SK-N-SH treated with all-trans-retinoic acid at 6 μM for 48 hours (cell line): ENCODE measurements around the gene DNAH2.

ENCODE experiments used
- ATAC-seq: fragments of 200-7000 bp; cut with Tn5 transposase; 3 replicates; pipeline ENCODE4 v1.9.1; 2020; ENCODE audit warnings: mild to moderate bottlenecking, moderate library complexity
- BACH2 ChIP-seq: fragments of 250-450 bp; sonication (Bioruptor Pico); IDR thresholded peaks from 2 replicates; pipeline ENCODE4 v1.9.0; 2021; ENCODE audit warnings: mild to moderate bottlenecking, borderline replicate concordance
- CSDC2 ChIP-seq: fragments of 250-450 bp; sonication (Bioruptor Pico); IDR thresholded peaks from 2 replicates; pipeline ENCODE4 v1.5.0; 2020; ENCODE audit warnings: mild to moderate bottlenecking, moderate library complexity
- CSRNP3 ChIP-seq: fragments of 250-450 bp; sonication (Bioruptor Pico); IDR thresholded peaks from 2 replicates; pipeline ENCODE4 v1.5.1; 2021; ENCODE audit warnings: mild to moderate bottlenecking, moderate library complexity
- ESRRG ChIP-seq: fragments of 250-450 bp; sonication (Bioruptor Pico); IDR thresholded peaks from 2 replicates; pipeline ENCODE4 v1.6.1; 2021; ENCODE audit warnings: mild to moderate bottlenecking
- GLIS3 ChIP-seq: fragments of 250-450 bp; sonication (Bioruptor Pico); IDR thresholded peaks from 2 replicates; pipeline ENCODE4 v1.5.0; 2020; ENCODE audit warnings: mild to moderate bottlenecking, moderate library complexity
- ISL1 ChIP-seq: fragments of 250-450 bp; sonication (Bioruptor Pico); IDR thresholded peaks from 2 replicates; pipeline ENCODE4 v2.1.2; 2022; ENCODE audit warnings: mild to moderate bottlenecking, moderate library complexity
- OSR1 ChIP-seq: fragments of 250-450 bp; sonication (Bioruptor Pico); IDR thresholded peaks from 2 replicates; pipeline ENCODE4 v1.8.0; 2022; ENCODE audit warnings: moderate library complexity, mild to moderate bottlenecking, inconsistent platforms
- POU6F1 ChIP-seq: fragments of 250-450 bp; sonication (Bioruptor Pico); IDR thresholded peaks from 2 replicates; pipeline ENCODE4 v1.8.0; 2021; ENCODE audit warnings: low read depth, mild to moderate bottlenecking, moderate library complexity, borderline replicate concordance
- PPARA ChIP-seq: fragments of 250-450 bp; sonication (Bioruptor Pico); IDR thresholded peaks from 2 replicates; pipeline ENCODE4 v1.5.0; 2020; ENCODE audit warnings: mild to moderate bottlenecking, borderline replicate concordance
- RARB ChIP-seq: fragments of 250-450 bp; sonication (Bioruptor Pico); IDR thresholded peaks from 2 replicates; pipeline ENCODE4 v1.8.0; 2021; ENCODE audit warnings: mild to moderate bottlenecking, moderate library complexity
- SNAI2 ChIP-seq: fragments of 250-450 bp; sonication (Bioruptor Pico); IDR thresholded peaks from 2 replicates; pipeline ENCODE4 v1.5.0; 2020; ENCODE audit warnings: mild to moderate bottlenecking, moderate library complexity
- TCF4 ChIP-seq: fragments of 250-450 bp; sonication (Bioruptor Pico); IDR thresholded peaks from 2 replicates; pipeline ENCODE4 v1.8.0; 2021; ENCODE audit warnings: mild to moderate bottlenecking, moderate library complexity, borderline replicate concordance
- TOX ChIP-seq: fragments of 250-450 bp; sonication (Bioruptor Pico); IDR thresholded peaks from 2 replicates; pipeline ENCODE4 v1.8.0; 2021; ENCODE audit warnings: mild to moderate bottlenecking, moderate library complexity, borderline replicate concordance
- ZC3H10 ChIP-seq: fragments of 250-450 bp; sonication (Bioruptor Pico); IDR thresholded peaks from 2 replicates; pipeline ENCODE4 v1.5.1; 2021; ENCODE audit warnings: mild to moderate bottlenecking, moderate library complexity
- ZFP3 ChIP-seq: fragments of 250-450 bp; sonication (Bioruptor Pico); IDR thresholded peaks from 2 replicates; pipeline ENCODE4 v1.5.0; 2020; ENCODE audit warnings: mild to moderate bottlenecking, moderate library complexity
- ZNF565 ChIP-seq: fragments of 450-650 bp; formaldehyde crosslinking; conservative IDR thresholded peaks from 2 replicates; pipeline ENCODE4 v1.5.0; 2020; ENCODE audit warnings: low read depth, mild to moderate bottlenecking, moderate library complexity
- ZNF70 ChIP-seq: fragments of 450-650 bp; formaldehyde crosslinking; IDR thresholded peaks from 2 replicates; pipeline ENCODE4 v1.5.0; 2020; ENCODE audit warnings: mild to moderate bottlenecking, moderate library complexity
- ZNF8 ChIP-seq: fragments of 450-650 bp; formaldehyde crosslinking; IDR thresholded peaks from 2 replicates; pipeline ENCODE4 v1.5.0; 2020; ENCODE audit warnings: mild to moderate bottlenecking, moderate library complexity
- TF ChIP-seq, protein P1 (sequence below): fragments of 250-450 bp; sonication (Bioruptor Pico); IDR thresholded peaks from 2 replicates; pipeline ENCODE4 v1.5.0; 2020; ENCODE audit warnings: mild to moderate bottlenecking, moderate library complexity
- TF ChIP-seq, protein P2 (sequence below): fragments of 250-450 bp; sonication (Bioruptor Pico); IDR thresholded peaks from 2 replicates; pipeline ENCODE4 v1.8.0; 2020; ENCODE audit warnings: mild to moderate bottlenecking, moderate library complexity, borderline replicate concordance

The DNAH2 gene

DNA sequence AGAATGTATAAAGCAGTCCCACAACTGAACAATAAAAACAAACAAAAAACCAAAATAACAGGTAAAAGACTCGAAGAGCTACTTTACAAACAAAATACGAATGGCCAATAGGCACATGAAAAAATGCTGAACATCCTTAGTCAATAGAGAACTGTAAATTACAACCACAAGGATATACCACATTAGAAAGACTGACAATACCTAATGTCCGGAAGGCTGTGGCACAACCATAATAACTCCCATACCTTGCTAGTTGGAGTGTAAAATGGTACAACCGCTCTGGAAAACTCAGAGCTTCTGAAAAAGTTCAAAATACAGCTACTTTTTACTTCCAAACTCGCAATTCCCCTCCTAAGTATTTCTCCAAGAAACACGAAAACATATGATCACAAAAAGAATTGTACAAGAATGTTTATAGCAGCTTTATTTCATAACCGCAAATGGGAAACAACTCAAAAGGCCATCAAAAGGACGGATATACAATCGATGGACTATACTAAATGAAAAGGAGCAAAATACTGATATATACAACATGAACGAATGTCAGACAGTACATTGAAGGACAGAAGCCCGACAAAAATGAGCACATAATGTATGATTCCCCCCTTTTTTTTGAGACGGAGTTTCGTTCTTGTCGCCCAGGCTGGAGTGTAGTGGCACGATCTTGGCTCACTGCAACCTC, 32.6 kb upstream of the DNAH2 start (continued):
- TF ChIP-seq ZNF565 (CRISPR knock-in tag) (no peak), RARB (CRISPR knock-in tag) (no peak)

GRCh38 chr17:7685533-7686221, 31.9 kb upstream of the DNAH2 start:
- ATAC-seq: peak; percentile 70
- TF ChIP-seq ZNF8 (CRISPR knock-in tag) (no peak), PPARA (no peak), ISL1 (CRISPR knock-in tag) (no peak), ZFP3 (0 out of 2 replicates have a peak, but pooled peaks have one; percentile 12), CSDC2 (peak; percentile 66; the same call in 1 of the 2 replicates), POU6F1 (CRISPR knock-in tag) (no peak), TOX (CRISPR knock-in tag) (no peak), ZNF70 (CRISPR knock-in tag) (no peak), BACH2 (CRISPR knock-in tag) (no peak), ZC3H10 (CRISPR knock-in tag) (no peak), CSRNP3 (CRISPR knock-in tag) (no peak), TCF4 (CRISPR knock-in tag) (no peak)
- TF ChIP-seq, protein P1, sequence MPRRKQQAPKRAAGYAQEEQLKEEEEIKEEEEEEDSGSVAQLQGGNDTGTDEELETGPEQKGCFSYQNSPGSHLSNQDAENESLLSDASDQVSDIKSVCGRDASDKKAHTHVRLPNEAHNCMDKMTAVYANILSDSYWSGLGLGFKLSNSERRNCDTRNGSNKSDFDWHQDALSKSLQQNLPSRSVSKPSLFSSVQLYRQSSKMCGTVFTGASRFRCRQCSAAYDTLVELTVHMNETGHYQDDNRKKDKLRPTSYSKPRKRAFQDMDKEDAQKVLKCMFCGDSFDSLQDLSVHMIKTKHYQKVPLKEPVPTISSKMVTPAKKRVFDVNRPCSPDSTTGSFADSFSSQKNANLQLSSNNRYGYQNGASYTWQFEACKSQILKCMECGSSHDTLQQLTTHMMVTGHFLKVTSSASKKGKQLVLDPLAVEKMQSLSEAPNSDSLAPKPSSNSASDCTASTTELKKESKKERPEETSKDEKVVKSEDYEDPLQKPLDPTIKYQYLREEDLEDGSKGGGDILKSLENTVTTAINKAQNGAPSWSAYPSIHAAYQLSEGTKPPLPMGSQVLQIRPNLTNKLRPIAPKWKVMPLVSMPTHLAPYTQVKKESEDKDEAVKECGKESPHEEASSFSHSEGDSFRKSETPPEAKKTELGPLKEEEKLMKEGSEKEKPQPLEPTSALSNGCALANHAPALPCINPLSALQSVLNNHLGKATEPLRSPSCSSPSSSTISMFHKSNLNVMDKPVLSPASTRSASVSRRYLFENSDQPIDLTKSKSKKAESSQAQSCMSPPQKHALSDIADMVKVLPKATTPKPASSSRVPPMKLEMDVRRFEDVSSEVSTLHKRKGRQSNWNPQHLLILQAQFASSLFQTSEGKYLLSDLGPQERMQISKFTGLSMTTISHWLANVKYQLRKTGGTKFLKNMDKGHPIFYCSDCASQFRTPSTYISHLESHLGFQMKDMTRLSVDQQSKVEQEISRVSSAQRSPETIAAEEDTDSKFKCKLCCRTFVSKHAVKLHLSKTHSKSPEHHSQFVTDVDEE: no peak
- TF ChIP-seq, protein P2, sequence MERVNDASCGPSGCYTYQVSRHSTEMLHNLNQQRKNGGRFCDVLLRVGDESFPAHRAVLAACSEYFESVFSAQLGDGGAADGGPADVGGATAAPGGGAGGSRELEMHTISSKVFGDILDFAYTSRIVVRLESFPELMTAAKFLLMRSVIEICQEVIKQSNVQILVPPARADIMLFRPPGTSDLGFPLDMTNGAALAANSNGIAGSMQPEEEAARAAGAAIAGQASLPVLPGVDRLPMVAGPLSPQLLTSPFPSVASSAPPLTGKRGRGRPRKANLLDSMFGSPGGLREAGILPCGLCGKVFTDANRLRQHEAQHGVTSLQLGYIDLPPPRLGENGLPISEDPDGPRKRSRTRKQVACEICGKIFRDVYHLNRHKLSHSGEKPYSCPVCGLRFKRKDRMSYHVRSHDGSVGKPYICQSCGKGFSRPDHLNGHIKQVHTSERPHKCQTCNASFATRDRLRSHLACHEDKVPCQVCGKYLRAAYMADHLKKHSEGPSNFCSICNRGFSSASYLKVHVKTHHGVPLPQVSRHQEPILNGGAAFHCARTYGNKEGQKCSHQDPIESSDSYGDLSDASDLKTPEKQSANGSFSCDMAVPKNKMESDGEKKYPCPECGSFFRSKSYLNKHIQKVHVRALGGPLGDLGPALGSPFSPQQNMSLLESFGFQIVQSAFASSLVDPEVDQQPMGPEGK (CRISPR knock-in tag): no peak
- TF ChIP-seq, all 23 proteins: peak for 2

- TF ChIP-seq ISL1 (CRISPR knock-in tag): no peak
- 0 out of 2 replicates have a peak, but pooled peaks have one; percentile 24 for TF ChIP-seq GLIS3 (CRISPR knock-in tag)
- no peak for TF ChIP-seq POU6F1 (CRISPR knock-in tag)
- no peak for TF ChIP-seq ZNF70 (CRISPR knock-in tag)
- TF ChIP-seq, protein P1: no peak
- TF ChIP-seq OSR1 (CRISPR knock-in tag): no peak
- TF ChIP-seq ZNF8 (CRISPR knock-in tag): no peak
- TF ChIP-seq SNAI2 (CRISPR knock-in tag): no peak
- TF ChIP-seq, protein P2 (CRISPR knock-in tag): peak; percentile 13; the same call in 1 of the 2 replicates
- TF ChIP-seq TCF4 (CRISPR knock-in tag): no peak
- TF ChIP-seq ESRRG: peak; percentile 70; the same call in 1 of the 2 replicates
- ATAC-seq: peak; percentile 54
Observed at GRCh38 chr17:7686222-7687071, 31.1 kb upstream of the DNAH2 start.
